GF-D8 (cell line): ENCODE measurements around the gene TTC7B.

Experiments used
- DNase-seq: peaks from one replicate; lab custom pipeline; 2025; lab: John Stamatoyannopoulos, UW

Gene TTC7B

DNA sequence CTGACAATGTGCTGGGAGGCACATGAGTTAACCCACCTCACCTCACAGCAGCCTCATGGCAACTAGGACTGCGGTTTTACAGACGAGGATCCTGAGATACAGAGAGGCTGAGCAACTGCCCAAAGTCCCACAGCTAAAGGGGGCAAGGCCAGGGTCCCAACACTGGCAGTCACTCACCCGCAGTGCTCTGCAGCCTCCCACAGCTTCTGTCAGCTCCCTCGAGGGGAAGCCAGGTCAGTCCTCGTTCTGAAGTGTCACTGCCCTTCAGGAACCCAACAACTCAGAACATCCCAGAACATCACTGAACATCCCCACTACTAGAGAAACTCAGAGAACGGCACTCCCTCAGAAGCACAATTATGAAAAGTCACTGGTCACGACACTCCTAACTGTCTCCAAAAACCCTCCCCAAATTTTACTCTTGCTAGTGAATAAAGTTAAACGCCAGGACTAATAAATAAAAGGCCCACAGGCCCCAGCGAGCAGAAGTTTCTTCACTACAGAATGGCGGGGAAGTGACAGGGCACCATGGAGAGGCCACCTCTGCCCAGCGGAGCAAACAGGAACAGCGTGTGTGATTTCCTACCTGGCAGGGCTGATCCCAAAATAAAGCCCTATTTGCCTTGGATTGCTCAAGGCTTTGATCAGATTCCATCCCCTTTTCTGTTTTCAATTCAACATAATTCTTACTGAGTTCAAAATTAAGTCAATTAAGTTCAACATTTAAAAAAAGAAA is 75.1 kb downstream of the TTC7B start:
- DNase-seq = no peak

DNA sequence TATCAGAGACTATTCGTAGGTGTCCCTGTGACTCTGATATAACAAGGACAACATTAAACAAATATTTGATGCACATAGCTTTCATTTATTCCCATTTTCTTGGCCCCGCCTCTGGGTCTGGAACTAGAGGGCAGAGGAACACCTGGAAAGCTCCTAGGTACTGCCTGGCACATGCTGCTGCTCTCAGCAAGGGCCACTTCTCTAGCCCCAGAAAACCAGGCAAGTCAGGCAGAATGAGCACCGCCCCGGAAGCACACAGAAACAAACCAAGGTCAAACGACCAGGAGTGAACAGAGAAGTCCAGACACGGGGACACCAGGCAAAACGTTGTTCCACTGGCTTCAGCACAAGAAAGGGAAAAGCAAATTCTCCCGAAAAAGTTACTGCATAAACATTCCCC is 76.1 kb downstream of the TTC7B start:
- no peak for DNase-seq

DNA sequence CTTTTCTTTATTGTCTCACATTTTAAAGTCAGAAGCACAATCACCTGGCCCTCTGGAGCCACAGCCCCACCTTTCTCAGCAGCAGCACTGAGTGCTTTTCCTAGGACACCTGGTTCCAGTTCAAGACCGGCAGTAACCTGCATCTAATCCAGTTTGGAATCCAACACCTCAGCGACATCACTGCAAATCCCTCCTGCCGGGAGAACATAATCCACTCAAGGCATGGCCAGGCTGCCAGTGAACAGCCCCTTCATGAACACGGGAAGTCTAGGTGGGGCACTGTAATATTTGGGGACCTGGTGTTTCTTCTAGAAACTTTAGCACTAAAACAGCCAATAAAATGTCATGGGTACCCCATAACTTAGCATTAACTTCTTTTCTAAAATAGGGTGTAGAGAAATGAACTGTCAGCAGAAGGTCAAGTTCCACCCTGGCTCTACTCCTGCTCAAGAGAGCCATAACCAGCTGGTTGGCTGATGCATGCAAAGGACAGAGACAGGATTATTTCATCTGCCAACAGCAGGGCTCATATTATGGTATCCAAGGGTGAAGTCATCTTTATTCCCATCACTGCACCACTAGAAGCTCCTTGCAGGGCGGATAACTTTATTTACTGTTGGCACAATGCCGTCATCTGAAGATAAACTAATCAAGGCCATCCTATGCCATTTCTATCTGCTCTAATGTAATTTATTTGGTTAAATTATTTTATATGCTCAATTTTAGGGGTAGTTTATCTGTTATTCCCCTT is 76.7 kb downstream of the TTC7B start:
- DNase-seq = no peak

DNA sequence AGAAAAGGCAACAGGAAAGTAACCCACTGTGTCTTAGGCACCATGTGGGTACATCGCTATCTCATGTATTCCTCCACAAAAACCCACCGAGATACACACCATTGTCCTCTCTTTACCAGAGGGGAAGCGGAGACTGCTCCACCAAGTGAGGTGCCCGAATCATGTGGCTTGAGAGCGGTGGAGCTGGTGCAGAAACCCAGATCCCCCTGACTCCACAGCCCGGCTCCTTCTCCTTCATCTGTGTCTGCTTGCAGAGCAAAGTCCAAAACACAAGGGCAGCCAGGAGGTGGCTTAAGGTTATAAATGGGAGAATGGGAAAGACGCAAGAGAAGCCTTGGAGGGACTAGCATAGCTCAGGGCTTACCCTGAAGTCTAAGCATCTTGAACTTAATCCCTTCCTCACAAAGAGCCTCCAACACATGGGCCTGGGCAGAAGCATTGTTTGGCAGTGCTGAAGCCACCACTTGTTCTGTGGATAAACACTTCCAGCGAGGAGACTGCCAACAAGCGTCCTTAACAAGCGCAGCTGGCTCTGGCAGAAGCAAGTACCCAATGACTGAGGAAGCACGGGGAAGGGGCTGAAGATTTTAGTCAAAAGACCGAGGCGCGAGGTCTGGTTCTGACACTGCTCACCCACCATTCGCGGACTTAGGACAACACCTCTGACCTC is 83.0 kb downstream of the TTC7B start:
- no peak for DNase-seq

DNA sequence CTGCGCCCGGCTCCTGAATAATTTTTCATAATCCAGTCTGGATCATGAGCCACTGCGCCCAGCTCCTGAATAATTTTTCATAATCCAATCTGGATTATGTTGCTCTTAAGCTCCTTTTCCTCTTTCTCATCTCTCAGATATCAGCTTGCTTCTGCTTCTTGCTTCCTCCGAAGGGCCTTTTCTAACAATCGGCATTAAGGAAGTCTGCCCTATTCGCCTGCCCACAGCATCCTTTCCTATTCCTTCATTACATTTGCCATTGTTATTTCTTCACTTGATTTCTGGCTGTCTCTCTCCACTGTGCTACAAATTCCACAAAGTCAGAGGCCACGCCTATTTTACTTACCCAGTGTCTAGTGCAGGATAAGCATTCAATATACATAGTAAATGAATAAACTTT is 83.5 kb downstream of the TTC7B start:
- no peak for DNase-seq

DNA sequence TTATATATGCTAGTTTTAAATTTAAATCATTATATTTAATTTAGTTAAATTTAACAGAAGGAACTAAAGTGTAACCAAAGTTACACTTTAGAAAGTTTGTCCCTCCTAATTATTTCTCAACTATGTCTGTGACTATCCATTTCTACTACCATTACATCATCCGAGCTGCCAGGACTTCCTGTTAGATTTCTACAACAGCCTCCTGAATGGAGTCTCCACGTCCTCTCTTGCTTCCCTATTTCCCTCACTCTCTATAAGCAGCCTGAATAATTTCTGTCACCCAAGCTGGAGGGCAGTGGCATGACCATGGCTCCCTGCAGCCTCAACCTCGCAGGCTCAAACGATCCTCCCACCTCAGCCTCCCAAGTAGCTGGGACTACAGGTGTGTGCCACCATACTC is 84.1 kb downstream of the TTC7B start:
- peak; percentile 19 for DNase-seq

DNA sequence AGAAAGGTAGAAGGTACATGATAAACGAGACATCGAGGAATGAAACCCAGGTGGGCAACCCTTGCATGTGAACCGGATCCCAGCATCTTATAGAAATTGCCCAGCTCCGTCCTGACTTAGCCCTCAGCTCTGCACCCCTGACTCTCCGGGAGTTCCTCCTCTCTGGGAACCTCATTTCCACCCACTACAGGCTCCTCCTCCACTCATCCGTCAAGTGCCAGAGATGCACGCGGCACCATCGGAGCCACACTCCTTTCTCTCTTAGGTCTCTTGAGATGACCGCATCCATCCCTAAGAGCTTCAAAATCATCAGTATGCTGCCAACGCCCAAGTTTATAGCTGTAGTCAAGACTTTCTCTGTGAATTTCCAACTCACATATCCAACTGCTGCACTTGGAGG is 84.7 kb downstream of the TTC7B start:
- no peak for DNase-seq

DNA sequence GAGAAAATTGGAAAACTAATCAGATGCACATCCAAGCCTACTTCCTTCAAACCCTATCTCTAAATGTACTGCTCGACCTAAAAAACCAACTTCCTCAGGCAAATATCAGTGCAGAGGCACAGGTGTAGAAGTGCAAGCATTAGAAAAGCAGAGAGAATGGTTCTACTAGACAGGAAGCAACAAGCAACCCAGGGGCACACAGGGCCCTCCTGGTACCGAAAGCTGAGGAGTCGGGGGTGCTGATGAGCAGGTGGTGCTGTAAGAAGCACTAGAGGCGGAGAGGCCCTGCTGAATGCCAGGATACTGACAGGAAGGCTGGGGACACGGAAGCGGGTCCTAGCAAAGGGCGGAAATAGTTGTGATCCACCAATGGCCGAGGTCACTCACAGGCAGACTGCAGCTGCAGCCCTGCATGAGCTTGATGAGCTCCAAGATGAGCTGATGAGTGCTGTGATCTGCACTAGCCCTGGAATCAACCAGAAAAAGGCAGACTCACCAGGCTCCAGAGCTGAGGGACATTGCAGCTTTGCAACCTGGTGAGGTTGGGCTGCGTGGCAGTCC is 85.9 kb downstream of the TTC7B start:
- no peak for DNase-seq

DNA sequence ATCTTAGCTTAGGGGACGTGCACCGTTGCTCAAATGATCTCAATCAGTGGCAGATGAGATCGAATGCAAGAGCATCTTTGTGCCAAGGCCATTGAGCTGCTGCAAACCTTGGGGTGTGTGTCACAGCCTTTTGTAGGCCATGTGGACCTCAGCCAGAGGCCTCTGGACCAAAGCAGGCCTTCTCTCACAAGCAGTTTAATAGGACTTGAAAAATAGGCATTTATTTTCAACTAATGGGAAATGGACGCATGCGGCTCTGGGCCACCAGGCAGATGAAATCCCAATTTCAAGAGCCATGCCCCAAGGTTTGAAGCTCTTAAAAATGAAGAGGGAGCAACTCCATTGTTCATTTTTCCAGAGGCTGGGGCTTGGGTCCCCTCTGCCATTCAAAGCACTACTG is 87.3 kb downstream of the TTC7B start:
- DNase-seq = no peak

DNA sequence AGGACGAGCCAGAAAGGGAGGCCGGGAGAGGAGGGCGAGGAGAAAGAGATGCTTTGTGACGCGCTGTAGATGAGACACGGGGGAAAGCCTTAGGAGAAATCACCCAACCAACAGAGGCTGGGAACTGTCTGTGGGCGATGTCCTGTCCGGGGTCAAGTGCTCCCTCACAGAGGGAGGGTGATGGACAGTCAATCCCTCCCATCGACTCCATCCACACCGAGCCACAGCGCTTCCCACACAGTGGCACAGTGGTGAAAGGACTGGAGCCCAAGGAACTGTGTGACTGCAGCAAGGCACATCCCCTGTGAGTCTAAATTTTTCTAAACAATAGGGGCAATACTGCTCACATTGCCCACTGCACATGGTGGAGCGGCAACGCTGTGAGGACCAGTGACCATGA is 89.1 kb downstream of the TTC7B start:
- no peak for DNase-seq

DNA sequence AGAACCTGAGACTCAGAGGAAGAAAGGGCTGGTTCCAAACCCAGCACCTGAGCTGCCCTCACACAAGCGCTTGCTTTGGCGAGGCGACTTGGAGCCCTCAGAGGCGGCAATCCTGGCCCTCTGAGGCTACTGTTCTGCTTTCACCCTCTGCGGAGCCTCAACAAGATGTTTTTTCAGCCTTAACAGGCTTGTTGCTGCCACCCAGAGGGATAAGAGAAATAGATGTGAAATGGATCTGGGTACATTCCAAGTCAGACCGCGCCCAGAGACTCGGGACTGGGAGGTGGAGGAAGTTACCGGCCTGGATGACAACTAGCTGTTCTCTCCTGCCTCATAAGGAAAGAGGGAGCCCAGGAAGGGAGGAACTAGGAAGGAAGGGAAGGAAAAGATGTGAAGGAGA is 89.6 kb downstream of the TTC7B start:
- no peak for DNase-seq

DNA sequence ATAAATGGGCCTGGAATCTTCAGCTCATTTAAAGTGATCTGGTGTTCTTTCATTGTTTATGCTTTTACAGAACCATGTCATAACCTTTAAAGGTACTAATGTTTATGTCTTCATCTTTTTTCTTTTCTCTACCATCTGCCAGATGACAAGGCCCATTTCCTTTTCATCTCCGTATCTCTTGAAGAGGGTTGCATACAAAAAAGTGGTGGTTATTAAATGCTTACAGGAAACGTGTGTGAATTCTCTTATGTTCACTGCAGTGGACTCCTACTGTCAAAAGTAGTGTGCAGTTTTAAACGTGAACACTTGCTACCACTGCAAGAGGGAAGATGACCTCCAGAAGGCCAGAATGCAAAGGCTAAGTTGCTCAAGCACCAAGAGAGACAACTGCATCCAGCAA is 91.4 kb downstream of the TTC7B start:
- DNase-seq = no peak

DNA sequence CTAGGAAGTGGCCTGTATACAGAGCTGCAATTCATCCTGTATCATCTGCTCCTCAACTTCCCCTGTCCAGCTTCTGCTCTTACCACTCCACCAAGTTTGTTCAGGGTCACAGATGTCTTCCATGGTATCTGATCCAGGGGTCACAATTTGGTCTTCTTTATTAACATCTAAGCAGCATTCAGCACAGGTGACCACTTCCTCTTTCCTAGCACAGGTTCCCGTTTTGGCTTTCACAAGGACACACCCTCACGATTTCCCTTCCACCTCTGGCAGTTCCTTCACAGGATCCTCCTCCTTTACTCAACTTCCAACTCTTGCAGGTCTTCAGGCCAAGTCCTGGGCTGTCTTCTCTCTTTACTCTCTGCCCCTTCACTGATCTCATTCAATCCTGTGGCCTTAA is 93.6 kb downstream of the TTC7B start:
- DNase-seq = no peak

DNA sequence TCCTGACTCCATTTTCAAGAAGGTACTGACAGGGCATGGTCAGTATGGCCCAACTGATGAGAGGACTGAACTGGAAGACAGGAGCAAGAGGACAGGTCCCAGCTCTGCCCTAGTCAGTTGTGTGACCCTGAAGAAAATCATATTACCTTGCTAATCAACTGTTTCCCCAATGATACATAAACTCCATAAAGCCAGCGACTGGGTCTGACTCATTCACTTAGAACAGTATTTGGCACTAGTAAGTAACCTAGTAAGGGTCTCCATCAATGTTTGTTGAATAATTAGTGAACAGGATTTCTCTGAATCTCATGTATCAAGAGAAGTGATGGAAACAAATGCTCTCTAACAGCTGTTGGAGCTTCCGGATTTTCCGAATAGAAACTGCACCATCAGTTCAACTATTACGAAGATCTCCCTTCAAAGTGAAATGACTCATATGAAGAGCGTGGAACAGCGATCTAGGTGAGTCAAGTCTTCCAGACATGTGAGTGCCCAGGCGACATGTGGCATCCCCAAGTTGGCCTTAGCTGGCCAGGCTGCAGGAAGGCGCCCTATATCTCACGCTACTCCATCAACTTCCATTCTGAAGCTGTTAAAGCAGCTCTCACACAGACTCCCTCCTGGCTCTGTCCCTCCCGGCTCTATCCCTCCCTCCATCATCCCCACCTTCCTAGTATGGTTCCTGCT is 94.5 kb downstream of the TTC7B start:
- DNase-seq = no peak

DNA sequence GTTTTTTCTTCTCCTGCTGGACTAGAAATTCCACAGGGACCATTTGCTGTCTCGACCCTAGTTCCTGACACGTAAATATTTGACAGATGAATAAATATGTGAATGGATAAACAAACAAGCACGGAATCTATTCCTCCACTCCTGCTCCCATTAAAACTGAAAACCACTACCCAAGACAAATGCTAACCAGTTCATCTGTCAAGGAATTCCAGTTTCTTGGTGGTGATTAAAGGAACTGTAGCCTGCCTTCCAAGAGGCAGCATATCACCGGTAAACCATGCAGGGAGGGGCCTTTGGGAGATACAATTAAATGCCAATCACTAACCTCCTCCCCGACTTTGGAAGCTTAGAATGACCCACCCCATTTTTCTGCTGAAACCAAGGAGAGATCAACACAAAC is 95.4 kb downstream of the TTC7B start:
- DNase-seq = no peak

DNA sequence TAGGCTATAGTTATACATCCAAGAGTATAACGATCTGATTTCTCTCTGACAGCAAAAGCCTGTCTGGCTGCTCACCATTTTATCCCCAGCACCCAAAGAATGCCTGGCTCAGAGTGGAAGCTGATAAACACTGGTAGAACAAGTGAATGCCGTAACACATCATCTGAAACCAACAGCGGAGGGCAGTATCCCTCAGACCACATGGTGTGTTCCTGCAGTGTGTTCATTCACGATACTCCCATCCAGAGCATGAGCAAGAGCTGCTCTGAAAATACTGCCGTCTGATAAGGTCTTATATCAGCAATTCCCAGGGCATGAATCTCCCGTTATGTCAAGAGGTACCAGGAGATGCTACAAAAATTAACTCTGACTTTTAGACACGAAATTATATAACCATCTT is 95.9 kb downstream of the TTC7B start:
- no peak for DNase-seq

DNA sequence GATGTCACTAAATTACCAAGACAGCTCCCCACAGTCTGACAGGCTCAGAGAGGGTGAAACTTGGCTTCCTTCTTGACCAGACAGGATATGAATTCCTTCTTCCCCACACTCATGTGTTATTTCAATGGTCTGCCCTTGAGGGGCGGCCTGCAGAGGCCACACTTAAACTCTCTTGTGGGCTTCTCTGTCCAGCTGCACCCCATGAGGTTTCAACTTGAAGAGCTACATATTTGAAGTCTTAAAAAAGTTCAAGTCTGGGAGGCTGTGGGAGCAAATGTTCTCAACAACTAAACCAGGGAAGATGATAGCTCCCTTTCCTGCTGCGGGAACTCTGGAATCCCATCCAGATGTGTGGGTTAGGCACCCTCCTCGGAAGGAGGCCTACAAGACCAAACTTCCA is 98.3 kb downstream of the TTC7B start:
- DNase-seq = no peak

DNA sequence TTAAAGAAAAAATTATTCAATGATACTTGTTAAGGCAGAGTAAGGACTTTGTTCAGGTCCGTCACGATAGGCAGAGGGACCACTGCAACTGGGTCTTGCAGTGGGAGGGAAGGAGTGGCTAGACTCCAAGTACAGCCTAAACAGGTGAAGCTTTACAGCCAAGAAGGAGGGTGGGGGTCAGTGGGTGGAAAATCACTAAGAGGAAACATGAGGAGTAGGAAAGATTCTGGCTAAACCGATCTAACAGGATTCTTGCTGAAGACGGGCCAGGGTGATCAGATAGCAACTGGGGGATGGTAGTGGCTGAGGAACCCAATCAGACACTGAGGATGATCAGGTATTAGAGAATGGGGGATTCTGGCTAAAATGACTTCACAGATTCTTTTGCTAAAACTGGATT is 100.2 kb downstream of the TTC7B start:
- DNase-seq = no peak

DNA sequence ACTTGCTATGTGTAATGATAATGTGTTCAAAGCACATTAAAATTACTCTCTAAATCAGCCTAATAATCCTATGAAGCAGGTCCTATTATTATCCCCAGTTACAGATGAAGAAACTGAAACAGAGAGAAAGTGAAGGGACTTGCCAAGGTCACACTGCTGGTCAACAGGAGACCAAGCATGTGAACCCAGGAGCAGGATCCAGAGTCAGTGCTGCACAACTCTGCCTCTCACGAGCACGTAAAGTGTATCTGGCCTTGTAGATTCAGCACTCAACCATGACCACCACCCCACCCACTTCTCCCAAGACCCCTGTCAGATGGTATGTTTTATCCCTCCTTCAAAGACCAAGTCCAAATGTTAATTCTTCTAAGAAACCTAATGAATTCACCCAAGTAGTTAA is 100.7 kb downstream of the TTC7B start:
- DNase-seq = no peak

DNA sequence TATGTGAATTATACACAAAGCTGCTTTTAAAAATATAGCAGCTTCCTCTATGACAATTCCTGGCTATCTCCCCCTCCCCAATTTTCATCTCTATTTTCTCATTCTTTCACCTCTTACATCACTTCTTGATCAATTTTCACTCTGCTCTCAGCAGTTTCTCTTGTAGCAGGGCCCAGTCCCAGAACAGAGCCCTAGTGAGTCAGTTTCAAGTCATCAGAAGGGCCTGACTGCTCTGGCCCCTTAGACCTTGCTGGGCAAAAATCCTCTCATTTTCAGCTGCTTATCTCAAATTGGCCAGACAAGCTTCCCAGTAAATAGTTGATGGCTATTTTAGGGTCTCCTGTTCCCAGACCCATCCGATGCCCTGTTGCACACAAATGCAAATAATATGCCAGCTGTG is 101.4 kb downstream of the TTC7B start:
- DNase-seq = no peak

DNA sequence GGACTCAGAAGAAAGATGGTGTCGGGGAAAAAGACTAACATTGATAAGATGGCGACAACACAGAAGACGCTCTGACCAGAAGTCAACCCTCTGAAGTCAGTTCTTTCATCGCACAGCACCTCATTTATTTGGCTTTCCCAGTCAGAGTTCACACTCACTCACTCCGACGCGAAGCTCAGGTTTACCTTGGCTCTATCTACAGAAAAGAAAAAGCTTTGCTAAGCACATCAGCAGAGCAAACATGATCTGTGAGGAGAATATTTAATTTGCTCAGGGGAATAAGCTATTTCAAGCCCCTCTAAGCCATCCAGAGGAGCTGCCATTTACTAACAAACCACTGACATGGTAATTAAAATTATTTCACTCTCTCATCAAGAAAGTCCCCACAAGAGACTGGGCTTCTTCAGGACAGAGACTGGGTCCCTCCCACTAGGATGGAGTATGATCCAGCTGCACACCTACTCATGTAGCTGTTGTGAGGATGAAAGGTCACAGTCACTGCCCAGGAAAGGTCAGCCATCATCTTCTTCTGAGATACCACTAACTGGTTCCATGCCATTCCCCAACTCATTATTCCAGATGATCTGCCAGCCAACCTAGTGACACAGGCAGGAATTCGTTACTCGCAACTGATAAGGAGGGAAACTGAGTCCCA is 111.4 kb downstream of the TTC7B start:
- DNase-seq = no peak
